ENCODE results near the gene SLC9A1. TPM values are rescaled to one million over a fixed set of nuclear protein-coding genes. Genes with fewer than 3 reads are reported as not detected.

SLC9A1 gene
- total RNA-seq, 1 experiment from 2014 or later, result 21.7 TPM

DNA sequence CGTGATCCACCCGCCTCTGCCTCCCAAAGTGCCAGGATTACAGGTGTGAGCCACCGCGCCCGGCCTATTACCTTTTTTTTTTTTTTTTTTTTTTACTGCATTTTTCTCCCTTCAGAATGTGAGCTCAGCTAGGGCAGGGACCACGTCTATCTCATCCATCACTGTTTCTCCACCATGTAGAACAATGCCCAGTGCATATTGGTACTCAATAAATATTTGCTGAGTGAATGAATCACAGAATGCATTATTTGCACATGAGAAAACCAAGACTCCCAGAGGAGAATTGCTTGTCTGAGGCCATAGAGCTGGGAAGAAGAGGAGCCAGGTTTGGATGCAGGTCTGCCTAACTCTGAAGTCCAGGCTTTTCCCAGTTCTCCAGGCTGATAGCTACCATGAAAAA lies 8.2 kb upstream of the SLC9A1 start:
- Histone ChIP-seq H3K36me3 (ENCODE audit: control insufficient read depth in 1 of 2, insufficient read depth in 2 of 2, low read length in 2 of 2) (no peaks in the 10 kb centered on the region), H3K79me2 (ENCODE audit: insufficient read depth, low read length) (no peaks in the 10 kb centered on the region), H3K4me2 (ENCODE audit: low read length) (no peak overlapping the region), H3K9me3 (ENCODE audit: control insufficient read depth in 1 of 2, insufficient read depth in 1 of 2, low read depth in 1 of 2, low read length in 2 of 2) (no peaks in the 10 kb centered on the region), H3K4me1 (ENCODE audit: control insufficient read depth in 1 of 2, insufficient read depth in 2 of 2, low read length in 2 of 2) (no peaks in the 10 kb centered on the region), H2AFZ (ENCODE audit: low read depth, low read length, poor library complexity, severe bottlenecking) (no peak overlapping the region), H3K27me3 (ENCODE audit: insufficient read depth, low read length) (no peaks in the 10 kb centered on the region), H3K4me3 (replicated peaks in 1 of 2; ENCODE audit: low read depth in 1 of 2, low read length in 2 of 2) (no peak overlapping the region), H3K9ac (ENCODE audit: low read length) (no peak overlapping the region), H3K27ac (ENCODE audit: low read depth, low read length) (no peak overlapping the region), H4K20me1 (ENCODE audit: insufficient read depth) (no peaks in the 10 kb centered on the region), H3K9me2 (ENCODE audit: insufficient read depth) (no peaks in the 10 kb centered on the region)
- ChIA-PET RAD21 (ENCODE audit: low non-redundant PET in 1 of 2, low total read pairs in 2 of 2, uncharacterized antibody in 2 of 2, unreplicated experiment in 2 of 2) (no interaction called here), POLR2A (interaction anchor here (3.0 kb wide), 1 partner anchor 9 kb away, joined by 17 read pairs; the partner anchor contains the start of gene SLC9A1), CTCF (no interaction called here)
- DNase-seq (ENCODE audit: low read depth, low spot score) (no peak), ATAC-seq (no peak)
- BruUV-seq (replicated peaks), result no TSS peak
- intact Hi-C loops (cut with micrococcal nuclease), result no loop called here
- TF ChIP-seq, protein P1, sequence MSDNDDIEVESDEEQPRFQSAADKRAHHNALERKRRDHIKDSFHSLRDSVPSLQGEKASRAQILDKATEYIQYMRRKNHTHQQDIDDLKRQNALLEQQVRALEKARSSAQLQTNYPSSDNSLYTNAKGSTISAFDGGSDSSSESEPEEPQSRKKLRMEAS (IDR thresholded peaks at IDR 0.05), result no peak
- TF ChIP-seq SRF (IDR thresholded peaks at IDR 0.05; ENCODE audit: low read depth) (no peak), ELF1 (IDR thresholded peaks at IDR 0.05; ENCODE audit: borderline replicate concordance, low read depth) (no peak), CBX3 (IDR thresholded peaks at IDR 0.05; ENCODE audit: low read depth) (no peak), POLR2AphosphoS5 (IDR thresholded peaks at IDR 0.05; ENCODE audit: low read depth, low read length) (no peak), JUND (IDR thresholded peaks at IDR 0.05) (no peak), ZNF274 (IDR thresholded peaks at IDR 0.05; ENCODE audit: low read depth, low read length) (no peak), EZH2 (IDR thresholded peaks at IDR 0.05) (no peak), EZH2phosphoT487 (IDR thresholded peaks at IDR 0.05; ENCODE audit: borderline replicate concordance) (no peak), ZFX (IDR thresholded peaks at IDR 0.05) (no peak), YY1 (IDR thresholded peaks at IDR 0.05; ENCODE audit: extremely low read depth, insufficient replicate concordance, low read depth, low read length) (no peak), CEBPB (IDR thresholded peaks at IDR 0.05; ENCODE audit: low read depth) (no peak)
- TF ChIP-seq, protein P2, sequence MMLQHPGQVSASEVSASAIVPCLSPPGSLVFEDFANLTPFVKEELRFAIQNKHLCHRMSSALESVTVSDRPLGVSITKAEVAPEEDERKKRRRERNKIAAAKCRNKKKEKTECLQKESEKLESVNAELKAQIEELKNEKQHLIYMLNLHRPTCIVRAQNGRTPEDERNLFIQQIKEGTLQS (IDR thresholded peaks at IDR 0.05), result no peak
- TF ChIP-seq, protein P3, sequence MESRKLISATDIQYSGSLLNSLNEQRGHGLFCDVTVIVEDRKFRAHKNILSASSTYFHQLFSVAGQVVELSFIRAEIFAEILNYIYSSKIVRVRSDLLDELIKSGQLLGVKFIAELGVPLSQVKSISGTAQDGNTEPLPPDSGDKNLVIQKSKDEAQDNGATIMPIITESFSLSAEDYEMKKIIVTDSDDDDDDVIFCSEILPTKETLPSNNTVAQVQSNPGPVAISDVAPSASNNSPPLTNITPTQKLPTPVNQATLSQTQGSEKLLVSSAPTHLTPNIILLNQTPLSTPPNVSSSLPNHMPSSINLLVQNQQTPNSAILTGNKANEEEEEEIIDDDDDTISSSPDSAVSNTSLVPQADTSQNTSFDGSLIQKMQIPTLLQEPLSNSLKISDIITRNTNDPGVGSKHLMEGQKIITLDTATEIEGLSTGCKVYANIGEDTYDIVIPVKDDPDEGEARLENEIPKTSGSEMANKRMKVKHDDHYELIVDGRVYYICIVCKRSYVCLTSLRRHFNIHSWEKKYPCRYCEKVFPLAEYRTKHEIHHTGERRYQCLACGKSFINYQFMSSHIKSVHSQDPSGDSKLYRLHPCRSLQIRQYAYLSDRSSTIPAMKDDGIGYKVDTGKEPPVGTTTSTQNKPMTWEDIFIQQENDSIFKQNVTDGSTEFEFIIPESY (IDR thresholded peaks at IDR 0.05; ENCODE audit: extremely low read depth, insufficient replicate concordance, low read length), result no peak
